NOMO-1 treated with dmso at 0.1 percent for 144 hours (cell line): ENCODE data around the gene VASH2.
A peak's percentile ranks its signal among the peaks of the same experiment; 100 is the strongest.

Experiments
- DNase-seq: peaks from one replicate; lab custom pipeline; 2025; ENCODE audit not compliant: unreplicated experiment; lab: John Stamatoyannopoulos, UW

The VASH2 gene

DNA sequence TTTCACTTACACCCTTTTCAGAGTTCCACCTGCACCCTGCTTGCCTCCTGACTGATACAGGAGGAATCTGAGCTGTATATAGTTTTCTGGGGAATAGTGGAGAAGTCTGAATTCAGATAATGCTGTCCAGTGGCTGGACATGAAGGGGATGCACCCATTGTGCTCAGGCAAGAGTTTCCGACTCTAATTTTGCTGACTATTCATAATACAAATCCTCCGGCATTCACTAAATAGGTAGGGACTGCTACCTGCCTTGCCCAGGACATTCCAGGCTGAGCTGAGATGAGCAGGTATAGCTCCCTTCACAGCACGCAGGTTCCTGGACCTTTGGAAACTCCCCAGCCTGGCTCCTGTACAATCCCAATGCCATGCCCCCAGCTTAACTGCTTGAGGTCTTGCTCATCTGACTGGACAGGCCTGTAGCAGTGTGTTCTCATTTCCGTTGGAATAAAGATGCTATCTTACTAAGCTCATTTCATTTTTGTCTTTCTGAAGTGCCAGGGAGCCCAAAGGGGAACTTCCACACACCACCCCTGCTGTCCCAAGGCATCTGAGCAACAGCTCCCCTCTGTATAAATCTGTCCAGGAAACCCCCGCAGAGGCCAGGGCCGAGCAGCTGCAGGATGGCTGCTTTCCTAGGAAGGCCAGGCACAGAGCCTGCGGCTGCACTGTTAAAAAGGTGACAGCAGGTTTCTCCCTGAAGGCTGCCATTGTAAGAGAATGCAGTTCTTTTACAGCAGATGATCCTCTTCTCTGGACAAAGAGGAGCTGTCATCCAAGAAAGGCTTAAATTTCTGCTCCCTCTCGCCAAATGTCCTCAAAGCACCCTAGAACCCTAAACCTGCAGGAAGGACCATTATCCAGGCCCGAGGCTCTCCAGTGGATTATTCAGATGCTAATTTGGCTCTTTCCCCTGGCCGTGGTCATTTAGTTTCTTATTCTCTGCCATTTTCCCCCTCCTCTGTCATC, 21.7 kb upstream of the VASH2 start:
- no peak for DNase-seq

DNA sequence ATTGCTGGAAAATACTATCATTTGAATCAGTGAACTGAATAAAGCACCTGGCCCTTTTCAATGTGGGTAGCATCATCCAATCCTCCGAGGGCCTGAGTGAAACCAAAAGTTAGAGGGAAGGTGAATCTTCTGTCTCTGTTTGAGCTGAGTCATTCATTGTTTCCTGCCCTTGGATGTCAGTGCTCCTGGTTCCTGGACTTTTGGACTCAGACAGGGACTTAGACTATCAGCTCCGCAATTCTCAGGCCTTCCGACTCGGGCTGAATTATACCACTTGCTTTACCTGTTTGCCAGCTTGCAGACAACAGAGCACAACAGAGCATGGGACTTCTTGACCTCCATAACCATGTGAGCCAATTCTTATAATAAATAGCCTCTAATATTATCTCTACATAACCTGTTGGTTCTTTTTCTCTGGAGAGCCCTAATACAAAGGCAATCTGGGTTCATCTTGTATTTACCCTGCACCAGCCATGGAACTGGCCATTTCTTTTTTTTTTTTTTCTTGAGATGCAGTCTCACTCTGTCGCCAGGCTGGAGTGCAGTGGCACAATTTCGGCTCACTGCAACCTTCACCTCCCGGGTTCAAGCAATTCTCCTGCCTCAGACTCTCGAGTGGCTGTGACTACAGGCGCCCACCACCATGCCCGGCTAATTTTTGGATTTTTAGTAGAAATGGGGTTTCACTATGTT, 19.2 kb upstream of the VASH2 start:
- DNase-seq, result no peak

DNA sequence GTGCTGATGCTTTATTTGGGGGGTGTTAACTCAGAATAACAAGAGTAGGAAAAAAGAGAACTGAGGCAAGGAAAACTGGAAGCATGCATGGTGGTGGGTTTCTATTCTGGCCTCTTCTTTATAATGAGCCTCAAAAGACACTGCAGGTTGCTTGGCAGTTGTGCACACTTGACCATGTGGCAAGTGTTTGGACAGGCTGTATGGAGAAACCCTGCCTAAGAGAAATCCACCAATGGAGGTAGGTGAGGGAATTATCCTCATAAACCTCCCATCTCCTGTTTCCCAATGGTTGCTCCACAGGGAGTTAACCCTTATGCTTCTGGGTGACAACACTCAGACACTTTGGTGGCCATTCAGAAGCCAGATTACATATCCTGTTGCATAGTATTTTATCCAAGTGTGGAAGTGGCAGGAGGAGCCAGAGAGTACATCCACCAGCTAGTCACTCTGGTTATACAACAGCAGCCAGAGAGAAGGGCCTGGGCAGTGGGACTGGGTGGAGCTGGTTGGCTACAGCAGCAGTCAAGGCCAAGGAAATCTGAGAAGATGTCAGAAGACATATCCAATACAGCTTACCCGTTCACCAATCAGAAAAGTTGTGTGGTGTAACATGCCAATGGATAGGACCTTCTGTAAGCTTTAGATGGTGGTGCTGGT, 16.4 kb upstream of the VASH2 start:
- no peak for DNase-seq

DNA sequence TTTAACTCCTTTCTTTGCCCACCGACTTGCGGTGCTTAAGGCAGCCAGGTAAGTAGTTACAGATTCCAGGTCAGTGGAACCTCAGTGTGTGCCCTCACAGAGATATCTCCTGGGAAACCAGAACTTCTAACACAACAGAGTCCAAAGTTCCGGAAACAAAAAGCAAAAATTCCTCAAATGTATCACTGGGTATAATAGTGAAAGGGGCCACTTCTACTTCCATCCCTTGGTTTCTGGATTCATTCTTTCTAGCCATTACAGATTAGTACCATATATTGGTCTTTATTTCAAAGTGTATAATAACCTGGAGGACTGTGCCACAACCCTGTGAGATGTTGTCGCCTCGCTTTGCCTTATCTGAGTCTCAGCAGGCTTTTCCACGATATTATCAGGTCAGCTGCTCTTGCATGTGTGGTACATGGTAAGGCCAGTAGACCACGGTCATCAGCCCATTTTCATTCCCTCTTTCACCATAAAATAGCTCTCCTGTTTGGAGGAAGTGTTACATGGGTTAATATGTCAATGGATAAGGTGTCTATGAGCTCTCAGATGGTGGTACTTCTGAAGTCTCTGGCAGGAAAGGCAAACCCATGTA, 14.9 kb upstream of the VASH2 start:
- no peak for DNase-seq

DNA sequence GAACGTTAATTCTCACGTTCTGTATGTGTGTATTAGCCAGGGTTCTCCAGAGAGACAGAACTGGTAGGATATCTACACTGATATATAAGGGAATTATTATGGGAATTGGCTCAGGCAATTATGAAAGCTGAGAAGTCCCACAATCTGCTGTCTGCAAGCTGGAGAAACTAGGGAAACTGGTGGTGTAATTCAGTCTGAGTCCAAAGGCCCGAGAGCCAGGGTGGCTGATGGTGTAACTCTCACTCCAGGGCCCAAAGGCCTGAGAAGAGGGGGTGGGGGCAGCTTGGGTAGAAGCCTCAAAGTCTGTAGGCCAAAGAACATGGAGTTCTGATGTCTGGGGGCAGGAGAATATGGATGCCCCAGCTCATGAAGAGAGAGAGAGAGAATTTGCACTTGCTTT, 13.3 kb upstream of the VASH2 start:
- DNase-seq, result no peak

DNA sequence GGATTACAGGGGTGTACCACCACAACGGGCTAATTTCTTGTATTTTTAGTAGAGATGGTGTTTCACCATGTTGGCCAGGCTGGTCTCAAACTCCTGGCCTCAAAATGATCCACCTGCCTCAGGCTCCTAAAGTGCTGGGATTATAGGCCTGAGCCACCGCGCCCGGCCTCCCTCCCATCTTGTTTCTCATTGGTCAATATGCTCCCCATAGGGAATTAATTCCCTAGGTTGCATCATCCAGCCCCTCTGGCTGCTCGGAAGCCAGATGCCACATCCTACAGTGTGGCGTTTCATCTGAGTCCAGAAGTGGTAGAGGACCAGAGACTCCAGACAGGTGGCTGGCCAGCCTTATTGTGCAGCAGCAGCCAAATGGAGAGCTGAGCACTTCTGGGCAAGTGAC, 11.5 kb upstream of the VASH2 start:
- DNase-seq, result no peak

DNA sequence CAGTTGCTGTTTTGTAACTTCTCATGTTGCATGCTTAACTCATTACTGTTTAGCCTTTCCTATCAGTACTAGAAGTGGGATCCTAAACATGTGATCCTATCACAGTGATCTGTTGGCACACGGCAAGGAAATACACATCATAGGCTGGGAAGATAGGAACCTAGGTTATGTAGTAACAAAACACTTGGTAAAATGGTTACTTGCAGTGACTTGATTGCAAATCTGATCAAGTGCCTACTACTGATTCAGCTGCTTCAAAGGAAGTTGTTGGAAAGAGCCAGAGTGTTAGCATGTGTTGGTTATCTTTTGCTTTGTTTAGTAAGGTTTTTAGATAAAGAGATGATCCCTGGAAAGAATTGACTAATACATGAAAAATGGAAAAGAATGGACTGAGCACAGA, 8.9 kb upstream of the VASH2 start:
- no peak for DNase-seq

DNA sequence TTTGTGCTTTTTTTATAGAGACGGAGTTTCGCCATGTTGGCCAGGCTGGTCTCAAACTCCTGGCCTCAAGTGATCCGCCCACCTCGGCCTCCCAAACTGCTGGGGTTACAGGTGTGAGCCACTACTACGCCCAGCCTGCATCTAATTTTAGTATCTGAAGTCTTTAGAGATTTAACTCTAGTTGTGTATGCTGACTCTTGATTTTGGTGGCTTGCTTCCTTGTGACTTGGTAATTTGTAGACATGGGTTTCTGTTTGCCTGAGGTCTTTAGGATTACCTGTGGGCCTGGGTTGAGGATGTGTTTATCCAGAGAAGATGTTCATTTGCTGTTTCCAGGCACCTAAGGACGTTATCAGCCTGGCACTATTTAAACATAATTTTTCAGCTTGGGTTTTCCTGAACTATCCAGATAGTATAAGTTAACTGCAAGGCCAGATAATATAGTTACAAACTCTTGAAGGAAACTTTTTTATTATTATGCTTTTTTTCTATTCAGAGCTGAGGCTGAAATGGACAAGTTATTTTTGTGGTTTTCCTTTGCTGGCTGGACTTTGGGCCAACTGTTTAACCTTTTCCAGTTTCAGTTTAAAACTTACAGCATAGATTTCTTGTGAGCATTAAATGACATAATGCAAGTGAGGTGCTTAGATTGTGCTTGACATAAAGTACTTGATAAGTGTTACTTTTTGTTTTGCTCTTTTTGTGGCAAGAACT, 7.5 kb upstream of the VASH2 start:
- no peak for DNase-seq

DNA sequence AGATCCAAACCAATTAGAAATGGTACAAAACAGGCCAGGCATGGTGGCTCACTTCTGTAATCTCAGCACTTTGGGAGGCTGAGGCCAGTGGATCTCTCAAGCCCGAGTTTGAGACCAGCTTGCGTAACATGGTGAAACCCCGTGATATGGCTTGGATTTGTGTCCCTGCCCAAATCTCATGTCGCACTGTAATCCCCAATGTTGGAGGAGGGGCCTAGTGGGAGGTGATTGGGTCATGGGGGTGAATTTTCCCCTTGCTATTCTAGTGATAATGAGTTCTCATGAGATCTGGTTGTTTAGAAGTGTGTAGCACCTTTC, 7.0 kb upstream of the VASH2 start:
- DNase-seq, result no peak

DNA sequence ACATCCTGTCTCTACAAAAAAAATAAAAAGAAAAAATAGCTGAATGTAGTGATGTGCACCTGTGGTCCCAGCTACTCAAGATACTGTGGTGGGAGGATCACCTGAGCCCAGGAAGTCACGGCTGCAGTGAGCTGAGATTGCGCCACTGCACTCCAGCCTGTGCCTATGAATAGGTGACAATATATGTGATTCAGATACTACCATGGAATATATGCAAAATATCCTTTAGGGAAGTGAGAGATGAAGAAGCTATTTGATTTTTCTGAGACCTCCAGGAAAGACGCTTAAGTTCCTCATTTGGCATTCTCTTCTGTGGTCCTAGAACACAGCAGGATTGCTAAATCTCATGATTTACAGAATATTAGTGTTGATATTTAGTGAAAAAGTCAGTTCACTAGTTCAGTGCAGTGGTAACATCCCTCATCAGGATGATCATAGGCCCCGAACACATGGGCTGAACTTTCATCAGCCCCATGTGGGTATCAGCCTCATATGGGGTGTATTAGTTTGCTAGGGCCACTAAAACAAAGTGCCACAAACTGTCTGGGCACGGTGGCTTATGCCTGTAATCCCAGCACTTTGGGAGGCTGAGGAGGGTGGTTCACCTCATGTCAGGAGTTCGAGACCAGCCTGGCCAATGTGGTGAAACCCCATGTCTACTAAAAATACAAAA, 6.0 kb upstream of the VASH2 start:
- peak; percentile 39 for DNase-seq

DNA sequence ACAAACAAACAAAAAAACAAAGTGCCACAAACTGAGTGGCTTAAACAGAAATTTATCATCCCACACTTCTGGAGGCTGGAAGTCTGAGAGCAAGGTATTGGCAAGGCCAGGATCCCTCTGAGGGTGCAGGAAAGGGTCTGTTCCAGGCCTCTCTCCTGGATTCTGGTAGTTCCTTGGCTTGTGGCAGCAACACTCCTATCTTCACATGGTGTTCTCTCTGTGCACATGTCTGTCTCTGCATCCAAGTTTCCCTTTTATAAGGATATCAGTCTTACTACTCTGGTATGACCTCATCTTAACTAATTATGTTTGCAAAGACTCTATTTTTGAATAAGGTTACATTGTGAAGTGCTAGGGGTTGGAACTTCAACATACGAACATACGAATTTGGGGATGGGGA, 5.3 kb upstream of the VASH2 start:
- DNase-seq, result no peak

DNA sequence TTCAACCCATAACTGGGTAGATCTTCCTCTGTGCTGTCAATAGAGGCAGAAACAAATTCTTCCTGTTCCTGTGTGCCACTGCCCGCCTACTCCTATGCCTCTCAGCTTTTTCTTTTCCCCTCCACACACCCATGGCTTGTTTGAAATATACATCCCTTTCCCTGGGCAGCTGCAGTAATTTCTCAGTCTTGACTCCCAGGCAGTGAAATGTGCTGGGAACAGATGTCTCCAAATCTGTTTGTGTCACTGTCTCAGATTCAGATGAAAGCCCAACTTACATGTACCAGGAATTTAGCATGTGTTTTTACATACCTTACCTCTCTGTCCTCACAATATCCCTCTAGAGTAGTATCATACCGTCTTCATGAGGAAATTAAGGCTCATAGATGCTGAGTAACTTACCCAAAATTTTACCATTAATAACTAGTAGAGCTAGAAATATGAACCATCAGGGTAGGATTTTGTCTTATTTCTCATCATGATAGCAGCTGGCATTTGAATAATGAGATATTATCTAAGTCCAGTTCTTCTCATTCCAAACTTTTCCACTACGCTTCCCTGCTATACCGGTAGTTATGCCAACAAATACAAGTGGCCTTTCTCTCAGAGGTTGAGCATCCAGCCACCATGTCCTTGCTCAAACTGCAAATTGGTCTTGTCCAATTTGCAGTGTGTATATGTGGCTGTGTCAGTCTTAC, 4.7 kb upstream of the VASH2 start:
- DNase-seq, result no peak

DNA sequence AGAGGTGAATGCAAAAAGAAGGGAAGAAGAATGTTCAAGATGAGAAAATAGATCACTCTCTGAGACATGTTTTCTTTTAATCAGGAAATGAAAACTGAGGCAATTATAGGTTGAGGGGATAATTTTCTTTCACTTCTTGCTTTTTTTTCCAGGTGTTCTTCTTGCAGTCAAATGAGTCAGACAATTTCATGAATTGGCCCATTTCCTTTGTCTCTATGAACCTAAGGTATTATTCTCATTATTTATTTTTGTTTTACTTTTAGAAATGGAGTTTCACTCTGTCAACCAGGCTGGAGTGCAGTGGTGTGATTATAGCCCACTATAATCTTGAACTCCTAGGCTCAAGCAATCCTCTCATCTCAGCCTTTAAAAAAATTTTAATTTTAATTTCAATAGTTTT, 3.5 kb upstream of the VASH2 start:
- DNase-seq, result no peak

DNA sequence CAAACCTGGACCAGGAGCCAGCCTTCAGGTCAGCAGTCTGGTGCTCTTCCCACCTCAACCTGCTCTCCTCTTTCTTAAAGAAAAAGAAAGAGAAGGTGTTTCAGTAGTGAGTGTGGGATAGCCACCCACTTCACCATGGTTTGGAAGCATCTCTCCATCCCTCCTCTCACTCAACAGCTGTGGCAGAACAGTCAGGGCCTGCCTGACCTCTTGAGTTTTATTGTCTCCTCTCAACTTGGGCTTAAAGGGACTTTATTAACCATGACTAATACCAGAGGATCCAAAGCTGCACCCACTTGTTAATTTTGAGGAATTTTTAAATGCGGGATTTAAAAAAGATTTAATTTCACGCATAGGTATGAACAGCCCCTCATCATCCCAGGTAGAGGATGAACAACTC, 570 bp upstream of the VASH2 start:
- DNase-seq, result no peak

DNA sequence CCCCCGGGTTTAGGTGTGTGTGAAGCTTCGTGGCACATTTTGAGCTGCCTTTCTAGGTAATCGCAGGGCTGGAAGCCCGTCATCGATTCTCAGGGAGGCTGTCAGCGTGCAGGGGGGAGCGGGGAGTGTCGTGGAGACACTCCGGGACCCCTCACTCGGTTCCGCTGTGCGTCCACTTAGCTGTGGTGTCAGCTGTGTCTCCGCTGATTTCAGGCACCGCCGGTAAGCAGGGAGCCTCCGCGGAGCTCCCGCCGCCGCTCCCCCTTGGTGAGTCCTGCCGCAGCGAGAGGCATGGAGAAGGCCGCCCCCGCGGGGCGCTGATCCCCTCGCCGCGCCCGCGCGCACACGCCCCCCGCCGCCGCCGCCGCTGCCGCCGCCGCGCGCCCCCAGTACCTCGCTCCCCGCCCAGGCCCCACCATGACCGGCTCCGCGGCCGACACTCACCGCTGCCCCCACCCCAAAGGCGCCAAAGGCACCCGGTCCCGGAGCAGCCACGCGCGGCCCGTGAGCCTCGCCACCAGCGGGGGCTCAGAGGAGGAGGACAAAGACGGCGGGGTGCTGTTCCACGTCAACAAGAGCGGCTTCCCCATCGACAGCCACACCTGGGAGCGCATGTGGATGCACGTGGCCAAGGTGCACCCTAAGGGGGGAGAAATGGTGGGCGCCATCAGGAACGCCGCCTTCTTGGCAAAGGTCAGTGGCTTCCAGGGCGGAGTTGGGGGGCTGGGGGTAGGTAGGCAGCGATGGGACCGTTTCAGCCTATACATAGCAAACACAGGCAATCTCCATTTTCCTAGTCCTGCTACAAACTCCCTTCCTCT, 995 bp downstream of the VASH2 start:
- DNase-seq, result no peak

DNA sequence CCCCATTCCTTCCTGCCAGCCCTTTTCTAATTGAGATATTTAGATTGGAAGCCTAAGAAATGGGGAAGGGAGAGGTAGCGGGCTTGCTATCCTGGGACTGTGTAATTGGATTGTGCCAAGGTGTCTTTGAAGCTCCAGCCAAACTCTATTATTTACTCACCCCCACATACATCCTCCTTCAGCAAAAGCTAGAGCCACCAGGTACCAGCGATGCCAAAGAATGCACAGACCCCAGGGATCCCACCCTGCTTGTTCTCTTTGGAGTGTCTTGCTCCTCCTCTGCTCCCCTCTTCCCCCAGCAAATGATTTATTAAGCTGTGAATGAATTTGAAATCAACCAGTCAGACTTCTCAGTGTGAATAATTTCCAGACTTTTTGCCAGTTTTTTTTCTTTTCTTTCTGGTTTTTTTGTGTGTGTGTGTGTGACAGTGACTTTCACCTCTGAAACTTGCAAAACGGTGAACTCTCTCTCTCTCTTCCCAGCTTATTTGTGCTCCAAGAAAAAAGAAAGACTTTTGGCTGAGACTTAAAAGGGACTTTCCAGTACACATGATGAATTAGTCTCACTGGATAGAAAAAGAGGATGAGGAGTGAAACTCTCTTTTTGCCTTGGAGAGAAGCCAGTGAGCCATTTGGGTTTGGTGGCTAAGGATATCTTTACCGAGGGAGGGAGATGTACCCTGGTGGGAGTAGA, 1.8 kb downstream of the VASH2 start:
- DNase-seq, result no peak

DNA sequence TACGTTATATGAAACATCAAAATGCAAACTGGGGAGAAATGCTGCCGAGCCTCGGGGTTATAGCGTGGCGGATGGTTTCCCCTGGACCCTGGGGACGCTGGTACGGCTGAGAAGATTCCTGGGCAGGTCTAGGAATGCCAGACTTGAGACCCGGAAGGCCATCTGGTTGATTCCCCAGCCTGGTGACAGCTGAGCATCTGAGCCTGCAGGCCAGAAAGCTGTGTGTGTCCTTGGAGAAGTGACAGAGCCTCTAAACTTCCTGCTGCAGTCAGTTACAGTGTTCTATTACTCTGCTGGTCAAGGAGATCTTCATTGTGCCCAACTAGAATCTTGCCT, 2.3 kb downstream of the VASH2 start:
- no peak for DNase-seq

DNA sequence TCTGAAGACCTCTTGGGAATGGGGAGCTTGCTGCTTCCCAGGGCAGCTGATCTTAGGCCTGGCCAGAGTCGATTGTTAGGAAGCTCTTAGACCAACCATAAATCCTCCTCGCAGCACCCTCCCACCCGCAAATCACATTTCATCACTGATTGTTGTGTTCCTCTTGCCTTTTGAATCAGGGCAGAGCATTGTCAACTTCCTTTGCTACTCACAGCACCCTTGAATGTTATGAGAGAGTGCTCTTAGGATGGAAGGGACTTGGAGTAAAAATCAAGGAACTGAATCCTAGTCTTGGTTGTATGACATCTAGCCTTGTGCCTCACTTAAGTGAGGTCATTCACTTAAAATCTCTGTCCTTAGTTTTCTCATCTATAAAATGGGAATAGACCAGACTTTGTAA, 3.0 kb downstream of the VASH2 start:
- no peak for DNase-seq

DNA sequence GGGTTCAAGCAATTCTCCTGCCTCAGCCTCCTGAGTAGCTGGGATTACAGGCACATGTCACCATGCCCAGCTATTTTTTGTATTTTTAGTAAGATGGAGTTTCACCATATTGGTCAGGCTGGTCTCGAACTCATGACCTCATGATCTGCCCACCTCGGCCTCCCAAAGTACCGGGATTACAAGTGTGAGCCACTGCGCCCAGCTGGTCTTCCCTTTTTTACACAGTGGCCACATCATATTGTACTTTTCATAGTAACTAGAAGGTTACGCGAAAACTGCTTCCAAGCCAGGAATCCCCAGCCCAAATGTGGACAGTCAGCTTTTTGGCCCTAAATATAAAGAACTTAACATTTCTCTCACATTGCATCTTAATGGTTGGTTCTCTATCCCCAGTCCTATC, 4.2 kb downstream of the VASH2 start:
- DNase-seq, result no peak
